IMR-90 (cell line): ENCODE measurements around the gene CNTN5. TPM values are rescaled to one million over a fixed set of nuclear protein-coding genes. Genes with fewer than 3 reads are reported as not detected.
"Not testable (repeated sequence)": the region's sequence is repeated elsewhere in the genome, so short reads cannot be mapped to it uniquely, and the experiment has no call there.

Experiments
- ATAC-seq: fragments of 200-7000 bp; cut with Tn5 transposase; 2 replicates; pipeline ENCODE4 v1.9.1; 2020; ENCODE audit warnings: low read depth, mild to moderate bottlenecking, moderate library complexity
- BruUV-seq: library from RNA; stranded (reverse); fragments of 400-500 nt; replicated peaks from 2 replicates; lab custom pipeline; 2021; lab: Mats Ljungman, UMichigan
- CTCF ChIA-PET: fragments of 300-600 bp; formaldehyde crosslinking; extraction: SDS; loops from one replicate; lab custom pipeline; 2021; ENCODE audit warnings: antibody characterized with exemption; lab: Yijun Ruan, JAX
- POLR2A ChIA-PET: fragments of 300-600 bp; sonication (Branson Sonifier 250); formaldehyde crosslinking; loops from one replicate; lab custom pipeline; 2022; ENCODE audit warnings: antibody characterized with exemption; ENCODE audit not compliant: unreplicated experiment; lab: Charles Lee
- DNase-seq: peaks from one replicate; pipeline ENCODE4 v3.0.0; 2013
- H2AFZ ChIP-seq: replicated peaks from 2 replicates; pipeline ENCODE3; 2013; ENCODE audit warnings: low read length, mild to moderate bottlenecking; ENCODE audit not compliant: poor library complexity
- H2AK5ac ChIP-seq: 2 replicates; pipeline ENCODE4 v1.6.1; 2013; ENCODE audit warnings: low read depth, low read length, inconsistent platforms
- H2AK9ac ChIP-seq: replicated peaks from 2 replicates; pipeline ENCODE3; 2013; ENCODE audit warnings: mild to moderate bottlenecking, low read depth, low read length, moderate library complexity; ENCODE audit not compliant: poor library complexity
- H2BK120ac ChIP-seq: 2 replicates; pipeline ENCODE4 v1.6.1; 2013; ENCODE audit warnings: low read depth, low read length, inconsistent platforms
- H2BK15ac ChIP-seq: 3 replicates; pipeline ENCODE4 v1.6.1; 2013; ENCODE audit warnings: low read depth, low read length, inconsistent platforms
- H2BK20ac ChIP-seq: 2 replicates; pipeline ENCODE4 v1.6.1; 2013; ENCODE audit warnings: low read depth, mild to moderate bottlenecking, inconsistent platforms, low read length, moderate library complexity
- H2BK5ac ChIP-seq: 2 replicates; pipeline ENCODE4 v1.6.1; 2013; ENCODE audit warnings: mild to moderate bottlenecking, low read depth, low read length, inconsistent platforms; ENCODE audit not compliant: poor library complexity, severe bottlenecking
- H3K14ac ChIP-seq: replicated peaks from 2 replicates; pipeline ENCODE4 v1.6.1; 2013; ENCODE audit warnings: low read depth, low read length, inconsistent platforms
- H3K18ac ChIP-seq: 2 replicates; pipeline ENCODE4 v1.6.1; 2013; ENCODE audit warnings: low read depth, low read length, control low read depth
- H3K23ac ChIP-seq: 2 replicates; pipeline ENCODE4 v1.6.1; 2013; ENCODE audit warnings: low read depth, low read length, inconsistent platforms
- H3K27ac ChIP-seq: 2 replicates; pipeline ENCODE4 v1.5.1; 2013; ENCODE audit warnings: mild to moderate bottlenecking, control low read depth, low read length; ENCODE audit not compliant: insufficient read depth
- H3K27me3 ChIP-seq: 2 replicates; pipeline ENCODE4 v1.6.1; 2013; ENCODE audit warnings: low read length; ENCODE audit not compliant: control insufficient read depth, insufficient read depth
- H3K36me3 ChIP-seq: 2 replicates; pipeline ENCODE4 v1.6.1; 2013; ENCODE audit warnings: low read length, mixed read lengths; ENCODE audit not compliant: control insufficient read depth, insufficient read depth
- H3K4ac ChIP-seq: 2 replicates; pipeline ENCODE4 v1.6.1; 2013; ENCODE audit warnings: low read depth, low read length, inconsistent platforms
- H3K4me1 ChIP-seq: 2 replicates; pipeline ENCODE4 v1.6.1; 2013; ENCODE audit warnings: low read length, mixed read lengths; ENCODE audit not compliant: control insufficient read depth, insufficient read depth
- H3K4me2 ChIP-seq: 2 replicates; pipeline ENCODE4 v1.6.1; 2013; ENCODE audit warnings: low read depth, mild to moderate bottlenecking, control low read depth, low read length, moderate library complexity
- H3K4me3 ChIP-seq: 2 replicates; pipeline ENCODE4 v1.5.1; 2013; ENCODE audit warnings: low read depth, mild to moderate bottlenecking, control low read depth, low read length, moderate library complexity; ENCODE audit not compliant: insufficient read depth
- H3K56ac ChIP-seq: 2 replicates; pipeline ENCODE4 v1.6.1; 2013; ENCODE audit warnings: low read length, inconsistent platforms; ENCODE audit not compliant: insufficient read depth; ENCODE audit errors: extremely low read depth
- H3K79me1 ChIP-seq, 2 experiments: 2 replicates each; pipeline ENCODE4 v1.6.1; 2013; ENCODE audit warnings: low read length in 2 of 2, inconsistent platforms in 1 of 2, low read depth in 1 of 2
- H3K9ac ChIP-seq: 2 replicates; pipeline ENCODE4 v1.6.1; 2013; ENCODE audit warnings: low read depth, low read length, control low read depth
- H3K9me1 ChIP-seq: 2 replicates; pipeline ENCODE4 v1.6.1; 2013; ENCODE audit warnings: low read length, inconsistent platforms; ENCODE audit not compliant: insufficient read depth
- H3K9me3 ChIP-seq: 2 replicates; pipeline ENCODE4 v1.6.1; 2013; ENCODE audit warnings: low read length; ENCODE audit not compliant: control insufficient read depth, insufficient read depth
- H4K20me1 ChIP-seq: 2 replicates; pipeline ENCODE4 v1.6.1; 2013; ENCODE audit warnings: low read length, inconsistent platforms; ENCODE audit not compliant: insufficient read depth
- H4K5ac ChIP-seq: 2 replicates; pipeline ENCODE4 v1.6.1; 2013; ENCODE audit warnings: mild to moderate bottlenecking, low read depth, low read length, control low read depth
- H4K8ac ChIP-seq, 2 experiments: 2 replicates each; pipeline ENCODE4 v1.6.1; 2013; ENCODE audit warnings: low read depth in 2 of 2, low read length in 2 of 2, control low read depth in 1 of 2, inconsistent platforms in 1 of 2
- H4K91ac ChIP-seq: 2 replicates; pipeline ENCODE4 v1.6.1; 2013; ENCODE audit warnings: low read depth, low read length, inconsistent platforms; ENCODE audit not compliant: insufficient read depth
- WGBS, 2 experiments: methylation state at CpG; one replicate each; pipeline versions ENCODE4 v1.1.5 to v1.1.7; 2013; ENCODE audit warnings: missing lambda C conversion rate in 2 of 2; ENCODE audit not compliant: insufficient read length in 1 of 2; ENCODE audit errors: extremely low coverage in 2 of 2; 5-methylcytosine and 5-hydroxymethylcytosine counted together
- dilution Hi-C: fragments of 300-500 bp; cut with HindIII; formaldehyde crosslinking; loops from one replicate; pipeline ENCODE4 v1.14.3; 2018; ENCODE audit warnings: low sequenced_read_pairs; ENCODE audit not compliant: unreplicated experiment
- in situ Hi-C: fragments of 300-500 bp; cut with MboI; formaldehyde crosslinking; loops from 3 replicates; pipeline ENCODE4 v1.14.3; 2019; ENCODE audit warnings: low sequenced_read_pairs, inconsistent platforms, mixed read lengths
- intact Hi-C: fragments of 100-400 bp; cut with micrococcal nuclease; formaldehyde crosslinking; loops from 2 replicates; pipeline ENCODE4 v1.10.0; 2022
- polyA plus RNA-seq, 3 experiments: library from polyadenylated mRNA; depleted of rRNA; stranded (reverse); fragments of >200 nt; gene quantifications; 2 replicates each; pipeline ENCODE4 v1.2.3, GENCODE V29; 2012; ENCODE audit warnings: low replicate concordance in 1 of 3
- total RNA-seq: library from RNA; depleted of rRNA; stranded (reverse); fragments of >200 nt; gene quantifications from 2 replicates; pipeline ENCODE4 v1.2.3, GENCODE V29; 2012
- TF ChIP-seq, protein P1 (sequence below): fragments of 150-350 bp; IDR thresholded peaks from 2 replicates; pipeline ENCODE4 v1.6.1; 2017; ENCODE audit warnings: mild to moderate bottlenecking, antibody characterized with exemption, low read length, low read depth

The CNTN5 gene
- total and polyA plus RNA-seq, 2 of the 4 experiments (the other 2 are of a cell fraction): not detected

DNA sequence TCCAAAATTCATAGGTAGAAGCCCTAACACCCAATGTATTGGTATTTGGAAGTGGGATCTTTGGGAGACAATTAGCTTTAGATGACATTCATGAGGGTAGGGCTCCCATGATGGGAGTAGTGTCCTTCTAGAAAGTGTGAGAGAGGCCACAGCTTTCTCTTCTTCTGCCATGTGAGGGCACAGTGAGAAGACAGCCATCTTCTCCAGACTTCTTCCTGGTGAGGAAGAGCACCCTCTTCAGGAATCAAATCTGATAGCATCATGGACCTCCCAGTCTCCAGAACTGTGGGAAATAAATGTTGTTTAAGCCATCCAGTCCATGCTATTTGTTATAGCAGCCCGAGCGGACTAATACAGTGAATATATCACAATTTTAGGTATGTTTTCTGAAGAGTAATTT lies 96.9 kb downstream of the CNTN5 start:
- no peak overlapping the region for H4K5ac ChIP-seq
- ATAC-seq (no peak), DNase-seq (no peak)
- WGBS, 2 experiments: no CpG with 5 or more reads among the region's 2 CpGs
- TF ChIP-seq, protein P1, sequence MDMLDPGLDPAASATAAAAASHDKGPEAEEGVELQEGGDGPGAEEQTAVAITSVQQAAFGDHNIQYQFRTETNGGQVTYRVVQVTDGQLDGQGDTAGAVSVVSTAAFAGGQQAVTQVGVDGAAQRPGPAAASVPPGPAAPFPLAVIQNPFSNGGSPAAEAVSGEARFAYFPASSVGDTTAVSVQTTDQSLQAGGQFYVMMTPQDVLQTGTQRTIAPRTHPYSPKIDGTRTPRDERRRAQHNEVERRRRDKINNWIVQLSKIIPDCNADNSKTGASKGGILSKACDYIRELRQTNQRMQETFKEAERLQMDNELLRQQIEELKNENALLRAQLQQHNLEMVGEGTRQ: no peak
- H3K4ac ChIP-seq: no peak overlapping the region
- in situ Hi-C loops: no loop called here
- no peaks in the 10 kb centered on the region for H3K4me1 ChIP-seq
- H3K14ac ChIP-seq: no peak overlapping the region
- H2BK5ac ChIP-seq: no peak overlapping the region
- dilution Hi-C loops: no loop called here
- no peak overlapping the region for H3K23ac ChIP-seq
- H3K79me1 ChIP-seq: no peaks in the 10 kb centered on the region
- H3K27me3 ChIP-seq: no peaks in the 10 kb centered on the region
- H3K36me3 ChIP-seq: no peaks in the 10 kb centered on the region
- no TSS peak for BruUV-seq
- H3K9me1 ChIP-seq: no peaks in the 10 kb centered on the region
- no peak overlapping the region for H3K18ac ChIP-seq
- H3K4me2 ChIP-seq: no peak overlapping the region
- H4K8ac ChIP-seq: no peak overlapping the region
- no peak overlapping the region for H4K91ac ChIP-seq
- ChIA-PET CTCF (no interaction called here), POLR2A (no interaction called here)
- H3K9ac ChIP-seq: no peak overlapping the region
- no peak overlapping the region for H2AK9ac ChIP-seq
- intact Hi-C loops: no loop called here
- H2BK20ac ChIP-seq: no peak overlapping the region
- H2AFZ ChIP-seq: no peak overlapping the region
- no peaks in the 10 kb centered on the region for H4K20me1 ChIP-seq
- H2BK15ac ChIP-seq: no peak overlapping the region
- H3K27ac ChIP-seq: no peak overlapping the region
- H3K9me3 ChIP-seq: peaks cover 2% of the 10 kb centered on the region; the same call in 1 of the 2 replicates
- no peak overlapping the region for H2AK5ac ChIP-seq
- no peak overlapping the region for H3K56ac ChIP-seq
- no peak overlapping the region for H2BK120ac ChIP-seq
- no peak overlapping the region for H3K4me3 ChIP-seq

DNA sequence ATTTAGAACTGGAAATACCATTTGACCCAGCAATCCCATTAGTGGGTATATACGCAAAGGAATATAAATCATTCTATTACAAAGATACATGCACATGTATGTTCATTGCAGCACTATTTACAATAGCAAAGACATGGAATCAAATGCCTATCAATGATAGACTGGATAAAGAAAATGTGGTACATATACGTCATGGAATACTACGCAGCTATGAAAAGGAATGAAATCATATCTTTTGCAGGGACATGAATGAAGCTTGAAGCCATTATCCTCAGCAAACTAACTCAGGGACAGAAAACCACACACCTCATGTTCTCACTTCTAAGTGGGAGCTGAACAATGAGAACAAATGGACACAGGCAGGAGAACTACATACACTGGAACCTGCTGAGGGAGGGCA lies 113.1 kb downstream of the CNTN5 start:
- H3K9me1 ChIP-seq, H2BK15ac ChIP-seq, intact Hi-C loops, H3K9me3 ChIP-seq, H2AK9ac ChIP-seq, H4K5ac ChIP-seq, H2BK5ac ChIP-seq, POLR2A ChIA-PET, H3K56ac ChIP-seq, BruUV-seq, H3K36me3 ChIP-seq, H3K14ac ChIP-seq, H4K8ac ChIP-seq, H3K4me1 ChIP-seq, ATAC-seq, DNase-seq, H3K4me3 ChIP-seq, H3K27me3 ChIP-seq, H3K4me2 ChIP-seq, H3K9ac ChIP-seq, H4K91ac ChIP-seq, H2AFZ ChIP-seq, in situ Hi-C loops, dilution Hi-C loops, H2BK20ac ChIP-seq, H4K20me1 ChIP-seq, H3K23ac ChIP-seq, H3K27ac ChIP-seq, H3K79me1 ChIP-seq, CTCF ChIA-PET, H2AK5ac ChIP-seq, H3K18ac ChIP-seq, H2BK120ac ChIP-seq, H3K4ac ChIP-seq: not testable (repeated sequence)
- WGBS, 2 experiments: no CpG with 5 or more reads among the region's 3 CpGs
